ENCODE results near the gene PHC2.

PHC2 gene

DNA sequence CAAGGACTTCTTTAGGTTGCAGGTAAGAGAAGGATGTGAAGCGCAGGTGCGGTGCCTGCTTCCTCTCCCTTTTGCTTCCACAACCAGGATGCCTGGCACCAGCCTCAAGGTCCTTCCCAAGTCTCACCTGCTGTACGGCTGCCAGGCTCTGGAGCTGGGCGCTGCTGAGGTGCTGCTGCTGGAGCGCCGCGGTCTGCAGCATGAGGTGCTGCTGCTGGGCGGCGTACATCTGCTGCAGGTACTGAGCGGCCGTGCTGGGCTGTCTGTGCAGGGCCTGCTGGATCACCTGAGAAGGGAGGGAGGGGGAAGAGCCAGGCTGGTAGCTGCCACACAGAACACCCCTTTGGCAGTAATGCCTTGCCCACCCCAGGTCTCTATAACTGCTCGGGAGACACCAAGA lies 58.7 kb downstream of the PHC2 start:
- H3K4me3 ChIP-seq (ENCODE audit: low read depth, low read length), result no peak overlapping the region
- DNase-seq (ENCODE audit: low read depth), result no peak
- TF ChIP-seq MYC (IDR thresholded peaks at IDR 0.05; ENCODE audit: low read depth, low read length) (no peak), POLR2A (IDR thresholded peaks at IDR 0.05; ENCODE audit: extremely low read depth, insufficient read length) (no peak), MAX (IDR thresholded peaks at IDR 0.05; ENCODE audit: low read depth, low read length) (no peak), CTCF (IDR thresholded peaks at IDR 0.05; ENCODE audit: low read depth, low read length) (no peak)

DNA sequence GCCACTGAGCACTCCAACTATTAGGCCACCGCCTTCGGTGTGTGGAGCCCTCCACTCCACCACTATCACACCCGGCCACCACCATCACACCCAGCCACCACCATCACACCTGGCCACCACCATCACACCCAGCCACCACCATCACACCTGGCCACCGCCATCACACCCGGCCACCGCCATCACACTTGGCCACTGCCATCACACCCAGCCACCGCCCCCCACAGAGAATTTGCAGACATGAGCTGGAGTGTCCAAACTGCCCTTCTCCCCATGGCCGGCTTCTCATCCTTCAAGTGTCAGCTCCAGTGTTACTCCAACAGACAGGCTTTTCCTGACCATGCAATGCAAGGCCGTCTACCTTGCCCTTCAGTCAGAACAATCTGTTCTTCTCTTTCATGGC lies 59.6 kb downstream of the PHC2 start:
- no peak overlapping the region for H3K4me3 ChIP-seq (ENCODE audit: low read depth, low read length)
- TF ChIP-seq POLR2A (IDR thresholded peaks at IDR 0.05; ENCODE audit: extremely low read depth, insufficient read length) (no peak), MAX (IDR thresholded peaks at IDR 0.05; ENCODE audit: low read depth, low read length) (no peak), CTCF (IDR thresholded peaks at IDR 0.05; ENCODE audit: low read depth, low read length) (no peak), MYC (IDR thresholded peaks at IDR 0.05; ENCODE audit: low read depth, low read length) (no peak)
- DNase-seq (ENCODE audit: low read depth), result no peak

DNA sequence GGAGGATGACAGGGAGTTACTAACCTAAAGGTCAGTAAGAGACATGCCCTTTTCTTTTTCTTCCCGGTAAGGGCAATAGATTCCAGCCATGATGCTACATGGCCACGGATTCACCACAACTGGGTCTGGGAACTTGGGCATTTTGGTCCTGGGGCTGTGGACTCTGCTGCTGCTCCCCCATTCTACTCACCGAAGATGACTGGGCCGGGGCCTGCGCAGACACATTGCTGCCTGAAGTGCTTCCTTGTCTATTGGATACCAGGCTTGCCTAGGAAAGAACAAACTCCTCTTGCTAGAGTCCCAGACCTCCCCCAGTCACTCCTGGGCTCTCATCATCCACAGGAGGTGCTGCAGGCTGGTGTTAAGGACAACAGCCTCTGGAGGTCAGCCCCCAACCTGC lies 60.1 kb downstream of the PHC2 start:
- H3K4me3 ChIP-seq (ENCODE audit: low read depth, low read length), result no peak overlapping the region
- DNase-seq (ENCODE audit: low read depth), result no peak
- TF ChIP-seq CTCF (IDR thresholded peaks at IDR 0.05; ENCODE audit: low read depth, low read length) (no peak), MAX (IDR thresholded peaks at IDR 0.05; ENCODE audit: low read depth, low read length) (no peak), MYC (IDR thresholded peaks at IDR 0.05; ENCODE audit: low read depth, low read length) (no peak)

DNA sequence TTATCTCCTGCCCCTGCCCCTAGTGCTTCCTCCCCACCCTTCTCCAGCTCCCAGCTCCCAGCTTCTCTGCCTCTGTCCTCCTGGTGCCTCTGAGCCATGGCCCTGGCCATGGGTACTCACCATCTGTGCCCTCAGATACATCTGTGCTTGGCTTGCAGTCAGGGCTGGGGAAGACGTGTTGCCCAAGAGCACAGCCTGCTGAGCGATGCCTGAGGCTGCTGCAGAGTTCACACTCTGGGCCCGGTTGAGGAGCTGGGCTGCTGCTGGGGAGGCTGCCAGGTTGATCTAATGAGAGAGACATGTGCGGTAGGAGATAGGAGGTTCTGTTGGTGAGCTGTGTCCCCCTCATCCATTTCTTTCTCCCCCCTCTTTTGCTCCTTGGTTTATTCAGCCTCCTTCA lies 60.6 kb downstream of the PHC2 start:
- TF ChIP-seq POLR2A (IDR thresholded peaks at IDR 0.05; ENCODE audit: extremely low read depth, insufficient read length) (no peak), MAX (IDR thresholded peaks at IDR 0.05; ENCODE audit: low read depth, low read length) (no peak), CTCF (IDR thresholded peaks at IDR 0.05; ENCODE audit: low read depth, low read length) (no peak), MYC (IDR thresholded peaks at IDR 0.05; ENCODE audit: low read depth, low read length) (no peak)
- no peak for DNase-seq (ENCODE audit: low read depth)
- no peak overlapping the region for H3K4me3 ChIP-seq (ENCODE audit: low read depth, low read length)

DNA sequence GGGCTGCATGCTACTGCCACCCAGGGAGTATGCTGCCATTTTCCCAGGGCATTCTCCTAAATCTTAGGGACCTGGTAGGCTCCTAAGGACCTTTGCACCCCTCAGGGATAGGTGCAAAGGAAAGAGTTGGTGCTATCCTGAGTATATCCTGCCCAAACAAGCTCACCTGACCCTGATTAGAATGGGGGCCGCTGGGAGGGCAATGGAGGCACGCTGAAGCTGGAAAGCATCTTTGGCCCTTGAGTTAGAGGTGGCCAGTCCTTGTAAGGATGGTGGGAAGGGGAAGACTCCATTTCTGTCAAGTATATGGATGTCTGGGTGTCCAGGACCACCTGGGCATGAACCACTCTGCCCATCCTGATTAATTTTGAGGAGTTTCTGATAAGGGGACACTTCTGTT lies 61.1 kb downstream of the PHC2 start:
- DNase-seq (ENCODE audit: low read depth), result no peak
- TF ChIP-seq POLR2A (IDR thresholded peaks at IDR 0.05; ENCODE audit: extremely low read depth, insufficient read length), result no peak
- no peak for TF ChIP-seq CTCF (IDR thresholded peaks at IDR 0.05; ENCODE audit: low read depth, low read length)
- no peak for TF ChIP-seq MYC (IDR thresholded peaks at IDR 0.05; ENCODE audit: low read depth, low read length)
- TF ChIP-seq MAX (IDR thresholded peaks at IDR 0.05; ENCODE audit: low read depth, low read length), result no peak
- H3K4me3 ChIP-seq (ENCODE audit: low read depth, low read length), result no peak overlapping the region

- TF ChIP-seq MYC (IDR thresholded peaks at IDR 0.05; ENCODE audit: low read depth, low read length) (no peak), MAX (IDR thresholded peaks at IDR 0.05; ENCODE audit: low read depth, low read length) (no peak), CTCF (IDR thresholded peaks at IDR 0.05; ENCODE audit: low read depth, low read length) (no peak), POLR2A (IDR thresholded peaks at IDR 0.05; ENCODE audit: extremely low read depth, insufficient read length) (no peak)
- DNase-seq (ENCODE audit: low read depth), result no peak
- H3K4me3 ChIP-seq (ENCODE audit: low read depth, low read length), result no peak overlapping the region
Observed at GRCh38 chr1:33369081-33369480, 61.8 kb downstream of the PHC2 start.

All from NB4 (cell line).